SJCRH30 (cell line): ENCODE results near the gene SLC9A6. TPM values are rescaled to one million over a fixed set of nuclear protein-coding genes. Genes with fewer than 3 reads are reported as not detected.
"Not testable (repeated sequence)": the region's sequence is repeated elsewhere in the genome, so short reads cannot be mapped to it uniquely, and the experiment has no call there.

Experiments
- DNase-seq, 2 experiments: peaks; one replicate each; pipeline ENCODE4 v3.0.0-alpha.2; 2015 to 2020
- H3K27ac ChIP-seq: fragments of 250-450 bp; sonication (Bioruptor Pico); 2 replicates; pipeline ENCODE4 v1.5.1; 2020; ENCODE audit warnings: mild to moderate bottlenecking, moderate library complexity
- H3K27me3 ChIP-seq: fragments of 250-450 bp; sonication (Bioruptor Pico); 2 replicates; pipeline ENCODE4 v1.5.1; 2020; ENCODE audit warnings: mild to moderate bottlenecking, moderate library complexity
- H3K36me3 ChIP-seq: fragments of 250-450 bp; sonication (Bioruptor Pico); 2 replicates; pipeline ENCODE4 v1.5.1; 2020; ENCODE audit warnings: mild to moderate bottlenecking, moderate library complexity
- H3K4me1 ChIP-seq: fragments of 250-450 bp; sonication (Bioruptor Pico); 2 replicates; pipeline ENCODE4 v1.5.1; 2020; ENCODE audit warnings: mild to moderate bottlenecking, moderate library complexity
- H3K4me3 ChIP-seq: fragments of 250-450 bp; sonication (Bioruptor Pico); 2 replicates; pipeline ENCODE4 v1.5.1; 2020; ENCODE audit warnings: mild to moderate bottlenecking, moderate library complexity
- H3K9me3 ChIP-seq: fragments of 250-450 bp; sonication (Bioruptor Pico); replicated peaks from 2 replicates; pipeline ENCODE4 v1.5.1; 2020; ENCODE audit warnings: mild to moderate bottlenecking, moderate library complexity
- total RNA-seq: library from RNA; depleted of rRNA; stranded (reverse); fragments of >200 nt; shearing (Covaris generic); gene quantifications from 2 replicates; pipeline ENCODE4 v1.2.3, GENCODE V29; 2014; rRNA removed

The SLC9A6 gene
- total RNA-seq, 1 experiment from 2014 or later, result 15.8 TPM

- Histone ChIP-seq H3K4me3 (peak overlapping the region; percentile 24), H3K27me3 (no peaks in the 10 kb centered on the region), H3K36me3 (no peaks in the 10 kb centered on the region), H3K4me1 (peaks cover 10% of the 10 kb centered on the region), H3K27ac (peak overlapping the region; percentile 32), H3K9me3 (no peaks in the 10 kb centered on the region)
- no peak for DNase-seq
Observed at GRCh38 chrX:136064661-136065043, 79.4 kb downstream of the SLC9A6 start.

DNA sequence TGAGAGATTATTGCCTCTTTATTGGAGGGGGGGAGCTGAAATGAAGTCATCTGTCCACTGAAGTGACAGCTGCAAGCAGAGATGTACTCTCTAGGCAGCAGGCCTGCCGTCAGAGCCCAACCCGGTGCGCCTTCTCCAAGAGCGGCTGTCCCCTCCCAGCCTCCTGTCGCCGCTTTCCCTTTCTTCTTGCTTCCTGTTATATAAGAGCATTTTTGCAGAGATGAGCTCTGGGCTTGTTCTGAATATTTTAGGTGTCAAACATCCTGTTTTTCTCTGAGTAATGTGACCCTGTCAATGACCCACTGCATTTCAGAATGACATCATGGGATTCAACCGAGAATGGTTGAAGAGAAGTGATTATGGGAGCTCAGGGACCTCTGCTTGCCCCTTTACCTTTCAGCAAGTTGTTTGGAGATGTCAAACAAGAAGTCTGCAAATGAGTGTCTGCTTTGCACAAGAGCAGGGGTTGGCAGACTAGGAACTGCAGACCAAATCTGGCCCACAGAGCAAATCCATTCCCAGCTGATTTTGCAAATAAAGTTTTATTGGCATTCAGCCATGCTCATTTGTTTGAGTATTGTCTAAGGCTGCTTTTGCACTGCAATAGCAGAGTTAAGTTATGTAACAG is 79.9 kb downstream of the SLC9A6 start:
- DNase-seq, result peak; percentile 52 to 63
- no peaks in the 10 kb centered on the region for H3K27me3 ChIP-seq

GRCh38 chrX:136067097-136067496 is 81.9 kb downstream of the SLC9A6 start:
- Histone ChIP-seq H3K27ac (no peak overlapping the region), H3K9me3 (no peaks in the 10 kb centered on the region), H3K36me3 (no peaks in the 10 kb centered on the region), H3K27me3 (no peaks in the 10 kb centered on the region), H3K4me3 (no peak overlapping the region), H3K4me1 (peaks cover 10% of the 10 kb centered on the region)
- no peak for DNase-seq

More for the DNA sequence above, 79.9 kb downstream of the SLC9A6 start:
- H3K4me1 ChIP-seq, result peaks cover 10% of the 10 kb centered on the region
- peak overlapping the region; percentile 24 for H3K4me3 ChIP-seq
- peak overlapping the region; percentile 32 for H3K27ac ChIP-seq
- H3K9me3 ChIP-seq, result no peaks in the 10 kb centered on the region
- no peaks in the 10 kb centered on the region for H3K36me3 ChIP-seq

GRCh38 chrX:136067966-136068365 is 82.7 kb downstream of the SLC9A6 start:
- no peaks in the 10 kb centered on the region for H3K9me3 ChIP-seq
- H3K4me1 ChIP-seq, result peaks cover 10% of the 10 kb centered on the region
- no peaks in the 10 kb centered on the region for H3K27me3 ChIP-seq
- no peak overlapping the region for H3K27ac ChIP-seq
- no peak for DNase-seq
- H3K4me3 ChIP-seq, result no peak overlapping the region
- H3K36me3 ChIP-seq, result no peaks in the 10 kb centered on the region

DNA sequence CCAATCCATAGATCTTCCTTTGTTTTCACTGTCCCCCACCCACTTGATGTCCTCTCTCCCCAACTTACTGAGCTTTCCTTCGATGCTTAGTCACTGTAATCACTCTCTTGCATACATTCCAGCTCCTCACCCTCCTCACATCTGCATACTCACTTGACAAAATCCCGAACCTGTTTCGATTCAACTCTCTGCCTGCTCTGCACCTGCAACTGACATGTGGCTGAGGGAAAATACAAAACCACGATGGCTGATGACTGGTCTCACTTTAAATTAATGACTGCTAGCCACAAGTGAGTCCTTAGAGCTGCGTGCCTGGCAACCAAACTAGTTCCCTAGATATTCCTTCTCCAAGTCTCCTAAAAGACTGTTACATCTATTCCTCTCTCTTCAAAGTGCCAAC is 91.7 kb downstream of the SLC9A6 start:
- Histone ChIP-seq H3K4me3 (no peak overlapping the region), H3K9me3 (no peaks in the 10 kb centered on the region), H3K27ac (no peak overlapping the region), H3K27me3 (no peaks in the 10 kb centered on the region), H3K36me3 (no peaks in the 10 kb centered on the region), H3K4me1 (no peaks in the 10 kb centered on the region)
- DNase-seq, result no peak

GRCh38 chrX:136080766-136081165 is 95.5 kb downstream of the SLC9A6 start:
- Histone ChIP-seq H3K4me1 (no peaks in the 10 kb centered on the region), H3K4me3 (no peak overlapping the region), H3K36me3 (no peaks in the 10 kb centered on the region), H3K27ac (no peak overlapping the region), H3K9me3 (no peaks in the 10 kb centered on the region), H3K27me3 (no peaks in the 10 kb centered on the region)
- DNase-seq, result no peak

DNA sequence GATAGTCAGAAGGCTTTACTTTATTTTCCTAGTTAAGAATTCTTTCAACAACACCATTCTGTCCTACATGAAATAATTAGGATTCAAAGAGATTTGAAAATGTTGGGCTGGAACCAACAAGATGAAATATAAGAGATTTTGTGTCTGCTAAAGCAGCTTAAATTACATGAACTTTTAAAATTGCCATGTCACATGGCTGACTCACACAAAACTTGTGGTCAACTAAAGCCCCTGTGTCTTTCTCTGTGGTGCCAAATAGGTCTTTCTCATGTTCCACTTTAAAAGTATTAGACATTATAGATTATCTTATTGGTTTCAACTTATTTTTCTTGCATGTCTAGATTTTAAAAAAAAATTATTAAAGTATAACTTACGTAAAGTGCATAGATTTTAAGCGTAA is 101.3 kb downstream of the SLC9A6 start:
- no peaks in the 10 kb centered on the region for H3K36me3 ChIP-seq
- no peak overlapping the region for H3K4me3 ChIP-seq
- no peaks in the 10 kb centered on the region for H3K9me3 ChIP-seq
- no peaks in the 10 kb centered on the region for H3K27me3 ChIP-seq
- peak in 1 of 2 experiments; percentile 34 for DNase-seq
- H3K4me1 ChIP-seq, result peaks cover 3% of the 10 kb centered on the region; the same call in 1 of the 2 replicates
- no peak overlapping the region for H3K27ac ChIP-seq

DNA sequence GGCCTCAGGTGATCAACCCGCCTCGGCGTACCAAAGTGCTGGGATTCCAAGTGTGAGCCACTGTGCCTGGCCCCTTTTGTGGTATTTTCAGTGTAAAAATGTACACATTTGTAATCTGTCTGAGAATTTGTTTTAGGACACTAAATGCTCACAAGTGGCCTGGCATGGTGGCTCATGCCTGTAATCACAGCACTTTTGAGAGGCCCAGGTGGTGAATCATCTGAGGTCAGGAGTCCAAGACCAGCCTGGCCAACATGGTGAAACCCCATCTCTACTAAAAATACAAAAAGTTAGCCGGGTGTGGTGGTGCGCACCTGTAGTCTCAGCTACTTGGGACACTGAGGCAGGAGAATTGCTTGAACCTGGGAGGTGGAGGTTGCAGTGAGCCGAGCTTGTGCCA is 106.7 kb downstream of the SLC9A6 start:
- H3K4me3 ChIP-seq, H3K36me3 ChIP-seq, H3K27ac ChIP-seq, H3K9me3 ChIP-seq, H3K27me3 ChIP-seq, H3K4me1 ChIP-seq, DNase-seq: not testable (repeated sequence)

- Histone ChIP-seq H3K9me3 (no peaks in the 10 kb centered on the region), H3K36me3 (no peaks in the 10 kb centered on the region), H3K27me3 (no peaks in the 10 kb centered on the region), H3K4me1 (no peaks in the 10 kb centered on the region), H3K27ac (no peak overlapping the region), H3K4me3 (no peak overlapping the region)
- DNase-seq, result no peak
Observed at GRCh38 chrX:136094962-136095361, 109.7 kb downstream of the SLC9A6 start.

Other genes with a start within 250 kb of the SLC9A6 start
- gene CT45A3, start 217.2 kb upstream of the SLC9A6 start, total RNA-seq, result not detected in 2 replicates
- gene CT45A5, start 199.9 kb upstream of the SLC9A6 start, total RNA-seq, result not detected in 2 replicates
- gene CT45A6, start 182.6 kb upstream of the SLC9A6 start, total RNA-seq, result not detected in 2 replicates
- gene CT45A2, start 165.4 kb upstream of the SLC9A6 start, total RNA-seq, result not detected in 2 replicates
- not detected in 2 replicates for gene CT45A7, start 148.2 kb upstream of the SLC9A6 start, total RNA-seq
- not detected in 2 replicates for gene CT45A8, start 130.9 kb upstream of the SLC9A6 start, total RNA-seq
- gene CT45A9, start 113.6 kb upstream of the SLC9A6 start, total RNA-seq, result not detected in 2 replicates
- not detected in 2 replicates for gene CT45A10, start 92.0 kb upstream of the SLC9A6 start, total RNA-seq
- 0.08 TPM in 1 of 2 replicates, not detected in the other for gene SAGE1, start 91.7 kb upstream of the SLC9A6 start, total RNA-seq
- 22.7 and 24.2 TPM in 2 replicates for gene MMGT1, start 11.4 kb upstream of the SLC9A6 start, total RNA-seq
- gene FHL1, start 162.1 kb downstream of the SLC9A6 start, total RNA-seq, result 48.0 and 55.7 TPM in 2 replicates